A673 (cell line): ENCODE measurements around the gene CD93. TPM values are rescaled to one million over a fixed set of nuclear protein-coding genes. Genes with fewer than 3 reads are reported as not detected.

Experiments used
- BruUV-seq: library from RNA; stranded (reverse); fragments of 400-500 nt; replicated peaks from 2 replicates; lab custom pipeline; 2021; lab: Mats Ljungman, UMichigan
- CTCF ChIA-PET: fragments of 300-600 bp; sonication (Branson Sonifier 250); formaldehyde crosslinking; loops from one replicate; lab custom pipeline; 2022; ENCODE audit warnings: antibody characterized with exemption; lab: Charles Lee
- POLR2A ChIA-PET: fragments of 300-600 bp; sonication (Branson Sonifier 250); formaldehyde crosslinking; loops from one replicate; lab custom pipeline; 2022; ENCODE audit warnings: antibody characterized with exemption; ENCODE audit not compliant: low non-redundant PET; lab: Charles Lee
- DNase-seq: peaks from one replicate; pipeline ENCODE4 v3.0.0-alpha.2; 2015; ENCODE audit warnings: low spot score
- H3K27ac ChIP-seq: fragments of 200-600 bp; sonication (generic); 2 replicates; pipeline ENCODE4 v1.5.1; 2016; ENCODE audit warnings: mixed run types, low read depth, mild to moderate bottlenecking, mixed read lengths, antibody characterized with exemption, low read length; ENCODE audit not compliant: poor library complexity, severe bottlenecking
- H3K27me3 ChIP-seq: fragments of 200-600 bp; sonication (generic); replicated peaks from 2 replicates; pipeline ENCODE4 v1.6.1; 2017; ENCODE audit warnings: mixed run types, low read depth, mild to moderate bottlenecking, mixed read lengths, antibody characterized with exemption, low read length; ENCODE audit not compliant: insufficient read depth, poor library complexity
- H3K36me3 ChIP-seq: fragments of 200-600 bp; sonication (generic); 2 replicates; pipeline ENCODE4 v1.6.1; 2016; ENCODE audit warnings: mixed run types, mild to moderate bottlenecking, mixed read lengths, antibody characterized with exemption, low read length; ENCODE audit not compliant: insufficient read depth, poor library complexity, severe bottlenecking
- H3K4me1 ChIP-seq: fragments of 200-600 bp; sonication (generic); 2 replicates; pipeline ENCODE4 v1.6.1; 2017; ENCODE audit warnings: mixed run types, mild to moderate bottlenecking, mixed read lengths, antibody characterized with exemption, low read length; ENCODE audit not compliant: insufficient read depth, poor library complexity, severe bottlenecking
- H3K4me3 ChIP-seq: fragments of 200-600 bp; sonication (generic); 2 replicates; pipeline ENCODE4 v1.5.1; 2016; ENCODE audit warnings: low read depth, mixed run types, mild to moderate bottlenecking, mixed read lengths, low read length; ENCODE audit not compliant: poor library complexity, severe bottlenecking
- H3K9me3 ChIP-seq: fragments of 200-600 bp; sonication (generic); 2 replicates; pipeline ENCODE4 v1.6.1; 2016; ENCODE audit warnings: mixed run types, low read depth, mild to moderate bottlenecking, mixed read lengths, antibody characterized with exemption, low read length; ENCODE audit not compliant: poor library complexity, severe bottlenecking
- CTCF ChIP-seq: fragments of 300-800, 200-600 bp; sonication (generic); conservative IDR thresholded peaks from 2 replicates; pipeline ENCODE4 v1.5.1; 2017; ENCODE audit warnings: low read depth, mild to moderate bottlenecking, antibody characterized with exemption, low read length, moderate library complexity, mixed read lengths
- EZH2 ChIP-seq: fragments of 200-600 bp; sonication (generic); IDR thresholded peaks from 2 replicates; pipeline ENCODE4 v1.6.1; 2017; ENCODE audit warnings: borderline replicate concordance, low read depth, mild to moderate bottlenecking, mixed read lengths, antibody characterized with exemption, low read length; ENCODE audit not compliant: poor library complexity, severe bottlenecking
- intact Hi-C: fragments of 100-400 bp; cut with micrococcal nuclease; formaldehyde crosslinking; loops from one replicate; pipeline ENCODE4 v1.10.0; 2022; ENCODE audit not compliant: unreplicated experiment
- total RNA-seq: library from RNA; stranded (reverse); gene quantifications from 2 replicates; pipeline ENCODE4 v1.2.3, GENCODE V29; 2021

CD93 gene
- total RNA-seq, 1 experiment from 2014 or later: 0.06 TPM

- no peak overlapping the region for H3K27ac ChIP-seq
- POLR2A ChIA-PET: no interaction called here
- CTCF ChIA-PET: no interaction called here
- no peaks in the 10 kb centered on the region for H3K4me1 ChIP-seq
- H3K9me3 ChIP-seq: no peaks in the 10 kb centered on the region
- H3K4me3 ChIP-seq: no peak overlapping the region
- H3K27me3 ChIP-seq: no peaks in the 10 kb centered on the region
- H3K36me3 ChIP-seq: no peaks in the 10 kb centered on the region
- no TSS peak for BruUV-seq
- TF ChIP-seq EZH2 (no peak), CTCF (no peak)
- no peak for DNase-seq
- intact Hi-C loops: no loop called here
Observed at GRCh38 chr20:23111944-23112342, 25.8 kb upstream of the CD93 start.

GRCh38 chr20:23111307-23111943, 25.3 kb upstream of the CD93 start:
- POLR2A ChIA-PET: no interaction called here

GRCh38 chr20:23108871-23109270, 22.7 kb upstream of the CD93 start:
- POLR2A ChIA-PET: no interaction called here
- H3K4me1 ChIP-seq: no peaks in the 10 kb centered on the region
- no peaks in the 10 kb centered on the region for H3K9me3 ChIP-seq
- no peaks in the 10 kb centered on the region for H3K36me3 ChIP-seq
- no peak overlapping the region for H3K27ac ChIP-seq
- no peak for TF ChIP-seq CTCF
- no peak for TF ChIP-seq EZH2
- BruUV-seq: no TSS peak
- no peak overlapping the region for H3K4me3 ChIP-seq
- DNase-seq: no peak
- intact Hi-C loops: no loop called here
- CTCF ChIA-PET: no interaction called here
- H3K27me3 ChIP-seq: peaks cover 7% of the 10 kb centered on the region

More at GRCh38 chr20:23111307-23111943, 25.3 kb upstream of the CD93 start:
- Histone ChIP-seq H3K27ac (no peak overlapping the region), H3K27me3 (no peaks in the 10 kb centered on the region), H3K36me3 (no peaks in the 10 kb centered on the region), H3K4me1 (no peaks in the 10 kb centered on the region), H3K9me3 (no peaks in the 10 kb centered on the region), H3K4me3 (no peak overlapping the region)
- CTCF ChIA-PET: no interaction called here
- TF ChIP-seq CTCF (no peak), EZH2 (no peak)
- DNase-seq: no peak
- intact Hi-C loops: no loop called here
- BruUV-seq: no TSS peak
